Mesenchymal stem cell (in vitro differentiated cells and primary cell): ENCODE results near the gene CLEC20A. TPM values are rescaled to one million over a fixed set of nuclear protein-coding genes. Genes with fewer than 3 reads are reported as not detected.

Experiments
- DNase-seq: peaks from one replicate; pipeline ENCODE4 v3.0.0-alpha.2; 2013
- H2AFZ ChIP-seq: one replicate; pipeline ENCODE4 v1.6.1; 2013; ENCODE audit warnings: low read depth, mild to moderate bottlenecking, control low read depth, inconsistent platforms, low read length, moderate library complexity
- H2AK5ac ChIP-seq: 2 replicates; pipeline ENCODE4 v1.6.1; 2013; ENCODE audit warnings: low read length, moderate library complexity, mild to moderate bottlenecking, inconsistent platforms; ENCODE audit not compliant: severe bottlenecking
- H2BK120ac ChIP-seq: one replicate; pipeline ENCODE4 v1.6.1; 2013; ENCODE audit warnings: low read depth, mild to moderate bottlenecking, inconsistent platforms, low read length, moderate library complexity
- H2BK12ac ChIP-seq, 2 experiments: one replicate each; pipeline ENCODE4 v1.6.1; 2013; ENCODE audit warnings: inconsistent platforms in 2 of 2, low read length in 2 of 2, mild to moderate bottlenecking in 2 of 2, moderate library complexity in 2 of 2, control low read depth in 1 of 2
- H2BK15ac ChIP-seq: one replicate; pipeline ENCODE4 v1.6.1; 2013; ENCODE audit warnings: mild to moderate bottlenecking, low read depth, inconsistent platforms; ENCODE audit not compliant: poor library complexity, severe bottlenecking
- H2BK5ac ChIP-seq: 2 replicates; pipeline ENCODE4 v1.6.1; 2013; ENCODE audit warnings: low read depth, mild to moderate bottlenecking, low read length, control low read depth, inconsistent platforms; ENCODE audit not compliant: poor library complexity, severe bottlenecking
- H3K14ac ChIP-seq, 2 experiments: one replicate each; pipeline ENCODE4 v1.6.1; 2013; ENCODE audit warnings: inconsistent platforms in 2 of 2, low read length in 2 of 2, control low read depth in 1 of 2, mild to moderate bottlenecking in 1 of 2, moderate library complexity in 1 of 2
- H3K18ac ChIP-seq, 2 experiments: one replicate each; pipeline ENCODE4 v1.6.1; 2013; ENCODE audit warnings: inconsistent platforms in 2 of 2, low read length in 2 of 2, control low read depth in 1 of 2, low read depth in 1 of 2, mild to moderate bottlenecking in 1 of 2
- H3K23ac ChIP-seq, 2 experiments: one replicate each; pipeline ENCODE4 v1.6.1; 2013; ENCODE audit warnings: inconsistent platforms in 2 of 2, low read length in 2 of 2, mild to moderate bottlenecking in 2 of 2, moderate library complexity in 2 of 2, control low read depth in 1 of 2
- H3K27ac ChIP-seq: 2 replicates; pipeline ENCODE4 v1.5.1; 2013; ENCODE audit warnings: mild to moderate bottlenecking, moderate library complexity, low read length, control low read depth, inconsistent platforms; ENCODE audit not compliant: poor library complexity, severe bottlenecking
- H3K27me3 ChIP-seq, 2 experiments: 2 replicates each; pipeline versions ENCODE4 v1.6.1 to v1.7.0; 2013; ENCODE audit warnings: low read length in 2 of 2, mild to moderate bottlenecking in 2 of 2, moderate library complexity in 2 of 2, control low read depth in 1 of 2, inconsistent platforms in 1 of 2; ENCODE audit not compliant: control insufficient read depth in 1 of 2, insufficient read depth in 1 of 2
- H3K36me3 ChIP-seq, 2 experiments: 2 replicates each; pipeline versions ENCODE4 v1.6.1 to v1.7.0; 2013; ENCODE audit warnings: low read length in 2 of 2, control low read depth in 1 of 2, inconsistent platforms in 1 of 2, low read depth in 1 of 2, mild to moderate bottlenecking in 1 of 2; ENCODE audit not compliant: insufficient read depth in 2 of 2, control insufficient read depth in 1 of 2
- H3K4ac ChIP-seq, 2 experiments: one replicate each; pipeline ENCODE4 v1.6.1; 2013; ENCODE audit warnings: inconsistent platforms in 2 of 2, low read length in 2 of 2, mild to moderate bottlenecking in 2 of 2, moderate library complexity in 2 of 2, control low read depth in 1 of 2, low read depth in 1 of 2
- H3K4me1 ChIP-seq: 2 replicates; pipeline ENCODE4 v1.6.1; 2013; ENCODE audit warnings: low read depth, low read length, control low read depth; ENCODE audit not compliant: control insufficient read depth, insufficient read depth
- H3K4me2 ChIP-seq: 2 replicates; pipeline ENCODE4 v1.6.1; 2013; ENCODE audit warnings: low read length, mild to moderate bottlenecking, inconsistent platforms; ENCODE audit not compliant: poor library complexity, severe bottlenecking
- H3K4me3 ChIP-seq, 2 experiments: 2 replicates each; pipeline versions ENCODE4 v1.5.1 to v1.7.0; 2013; ENCODE audit warnings: low read length in 2 of 2, mild to moderate bottlenecking in 2 of 2, control low read depth in 1 of 2, low read depth in 1 of 2; ENCODE audit not compliant: insufficient read depth in 1 of 2
- H3K79me1 ChIP-seq: replicated peaks from 2 replicates; pipeline ENCODE4 v1.6.1; 2013; ENCODE audit warnings: mild to moderate bottlenecking, control low read depth, low read length, inconsistent platforms; ENCODE audit not compliant: poor library complexity, severe bottlenecking
- H3K9ac ChIP-seq: 2 replicates; pipeline ENCODE4 v1.7.0; 2013; ENCODE audit warnings: mild to moderate bottlenecking, low read length, moderate library complexity
- H3K9me3 ChIP-seq: 2 replicates; pipeline ENCODE4 v1.7.0; 2013; ENCODE audit warnings: mild to moderate bottlenecking, low read length; ENCODE audit not compliant: control insufficient read depth
- H4K8ac ChIP-seq: one replicate; pipeline ENCODE4 v1.6.1; 2013; ENCODE audit warnings: inconsistent platforms, mild to moderate bottlenecking, low read length, moderate library complexity
- H4K91ac ChIP-seq: one replicate; pipeline ENCODE4 v1.6.1; 2013; ENCODE audit warnings: mild to moderate bottlenecking, low read length, inconsistent platforms
- WGBS: methylation state at CpG from one replicate; pipeline ENCODE4 v1.1.7; 2013; ENCODE audit warnings: mixed read lengths; 5-methylcytosine and 5-hydroxymethylcytosine counted together
- small RNA-seq: library from polyadenylated mRNA; stranded (forward); fragments of <200 nt; extraction: miRNeasy Mini kit (QIAGEN cat#:217004); gene quantifications from one replicate; pipeline ENCODE3, GENCODE V24; 2013; ENCODE audit warnings: low read depth

CLEC20A gene

DNA sequence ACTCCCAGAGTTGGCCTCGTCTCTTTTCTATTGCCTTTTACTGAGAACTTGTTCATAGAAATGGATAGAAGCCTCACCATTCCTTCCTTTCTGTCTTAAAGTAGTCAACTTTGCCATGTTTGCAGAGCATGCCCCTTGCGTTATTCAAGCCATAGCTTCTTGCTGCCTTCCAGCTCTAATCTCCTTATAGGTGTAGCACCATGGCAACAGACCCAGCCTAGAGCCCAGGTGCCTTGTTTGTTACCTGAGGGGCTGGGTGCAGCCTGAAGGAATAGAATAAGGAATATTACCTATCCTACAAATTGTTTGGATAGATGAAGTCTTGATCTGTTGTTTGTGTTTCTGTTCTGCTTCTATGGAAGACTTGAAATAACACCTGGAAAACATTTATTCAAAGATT, 59.9 kb downstream of the CLEC20A start:
- H3K14ac ChIP-seq: no peak overlapping the region
- no peaks in the 10 kb centered on the region for H3K27me3 ChIP-seq
- peaks cover 10% of the 10 kb centered on the region for H3K79me1 ChIP-seq
- no peak overlapping the region for H4K8ac ChIP-seq
- no peak for DNase-seq
- H2BK15ac ChIP-seq: no peak overlapping the region
- peaks cover 3 to 28% of the 10 kb centered on the region in 2 experiments for H3K36me3 ChIP-seq
- H2BK5ac ChIP-seq: no peak overlapping the region
- WGBS: 97% methylated on average over 2 of the region's 2 CpGs
- H2BK120ac ChIP-seq: no peak overlapping the region
- no peak overlapping the region for H3K4me3 ChIP-seq
- no peak overlapping the region for H3K27ac ChIP-seq
- H3K4me2 ChIP-seq: no peak overlapping the region
- no peak overlapping the region for H2BK12ac ChIP-seq
- H2AFZ ChIP-seq: no peak overlapping the region
- H3K4me1 ChIP-seq: no peaks in the 10 kb centered on the region
- H3K23ac ChIP-seq: no peak overlapping the region
- H2AK5ac ChIP-seq: no peak overlapping the region
- no peak overlapping the region for H3K18ac ChIP-seq
- H4K91ac ChIP-seq: no peak overlapping the region
- no peaks in the 10 kb centered on the region for H3K9me3 ChIP-seq
- H3K4ac ChIP-seq: no peak overlapping the region
- no peak overlapping the region for H3K9ac ChIP-seq

DNA sequence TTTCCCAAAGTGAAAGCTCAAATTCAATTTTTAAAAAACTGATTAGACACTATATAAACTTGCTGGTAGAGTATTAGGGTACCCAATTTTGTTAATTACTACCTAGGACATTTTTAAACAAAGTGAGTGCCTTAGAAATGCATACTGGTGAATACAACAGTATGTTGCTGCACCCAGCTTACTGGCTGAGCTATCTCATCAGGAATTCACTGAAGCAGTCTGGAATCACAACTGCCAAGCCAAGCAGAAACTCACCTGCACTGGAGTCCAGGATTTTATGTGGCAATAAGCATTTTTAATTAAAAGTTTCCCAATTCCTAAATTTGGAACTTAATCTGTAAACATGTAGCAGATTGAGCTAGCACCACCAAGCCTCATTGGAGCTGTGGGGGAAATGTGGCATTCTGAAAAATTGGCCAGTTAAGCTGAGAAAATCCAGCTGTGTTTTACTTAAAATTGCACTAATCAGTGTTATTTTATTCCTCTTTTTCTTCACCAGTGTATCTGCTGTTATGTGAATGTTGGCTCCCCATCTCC, 61.8 kb downstream of the CLEC20A start:
- Histone ChIP-seq H2BK15ac (no peak overlapping the region), H4K91ac (no peak overlapping the region), H3K14ac (no peak overlapping the region), H2AK5ac (no peak overlapping the region), H3K4ac (no peak overlapping the region), H2AFZ (no peak overlapping the region), H2BK5ac (no peak overlapping the region), H3K27ac (no peak overlapping the region), H4K8ac (no peak overlapping the region), H3K9ac (no peak overlapping the region), H3K4me1 (no peaks in the 10 kb centered on the region), H3K18ac (no peak overlapping the region), H3K4me3 (no peak overlapping the region), H2BK120ac (no peak overlapping the region), H3K23ac (no peak overlapping the region), H3K36me3 (peaks cover 0 to 9% of the 10 kb centered on the region in 2 experiments), H3K9me3 (no peaks in the 10 kb centered on the region), H3K4me2 (no peak overlapping the region), H2BK12ac (no peak overlapping the region), H3K79me1 (peaks cover 8% of the 10 kb centered on the region), H3K27me3 (no peaks in the 10 kb centered on the region)
- no peak for DNase-seq

DNA sequence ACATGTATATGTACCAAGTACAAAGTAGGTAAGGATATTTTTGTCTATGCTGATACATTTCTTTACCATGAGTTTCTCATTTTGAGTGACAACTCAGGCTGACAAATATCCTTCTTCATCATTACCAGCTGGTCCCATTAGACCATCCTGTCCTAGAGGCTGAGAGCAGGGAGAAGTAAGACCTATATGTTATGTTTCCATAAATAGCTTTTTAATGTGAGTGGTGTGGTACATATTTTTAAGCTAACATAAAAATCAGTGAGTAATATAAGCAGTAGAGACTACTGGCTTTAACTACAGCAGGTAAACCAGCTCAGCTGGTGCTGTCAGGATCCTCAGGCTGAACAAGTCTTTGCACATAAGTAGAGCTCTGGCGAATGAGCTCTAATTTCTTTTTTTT, 62.4 kb downstream of the CLEC20A start:
- Histone ChIP-seq H2BK5ac (no peak overlapping the region), H2BK12ac (no peak overlapping the region), H3K4me3 (no peak overlapping the region), H2AFZ (no peak overlapping the region), H3K9me3 (no peaks in the 10 kb centered on the region), H2BK15ac (no peak overlapping the region), H3K27me3 (no peaks in the 10 kb centered on the region), H4K91ac (no peak overlapping the region), H3K79me1 (peaks cover 8% of the 10 kb centered on the region), H3K4ac (no peak overlapping the region), H3K9ac (no peak overlapping the region), H2BK120ac (no peak overlapping the region), H3K36me3 (peaks cover 0 to 2% of the 10 kb centered on the region in 2 experiments), H2AK5ac (no peak overlapping the region), H3K4me1 (no peaks in the 10 kb centered on the region), H4K8ac (no peak overlapping the region), H3K14ac (no peak overlapping the region), H3K27ac (no peak overlapping the region), H3K18ac (no peak overlapping the region), H3K4me2 (no peak overlapping the region), H3K23ac (no peak overlapping the region)
- WGBS: no CpG with 5 or more reads among the region's 1 CpG
- no peak for DNase-seq

Small RNAs within 50 kb of the gene (small RNA-seq; reads per million reads assigned to genes)
- gene RF00017: not detected
